Omental fat pad (tissue), 4 donors: Measurements from ENCODE around the gene KCNA2. TPM values are rescaled to one million over a fixed set of nuclear protein-coding genes. Genes with fewer than 3 reads are reported as not detected.

Experiments used
- ATAC-seq: fragments of 150-250 bp; one replicate; pipeline ENCODE4 v1.9.1; 2016; ENCODE audit warnings: mild to moderate bottlenecking, moderate library complexity; ENCODE audit not compliant: low FRiP score
- DNase-seq: peaks from one replicate; pipeline ENCODE4 v3.0.0-alpha.2; 2019; ENCODE audit warnings: low spot score
- total RNA-seq, 4 donors: library from RNA; depleted of rRNA; stranded (reverse); fragments of >200 nt; gene quantifications; one replicate each; pipeline ENCODE4 v1.1.0, GENCODE V29; 2016
- TF ChIP-seq, protein P1 (sequence below), 3 donors: fragments of 450-650 bp; IDR thresholded peaks; one replicate each; pipeline ENCODE4 v1.5.1; 2016 to 2017; ENCODE audit warnings: antibody characterized with exemption in 3 of 3, mild to moderate bottlenecking in 3 of 3, moderate library complexity in 2 of 3

The KCNA2 gene
- total RNA-seq, 4 donors from 2014 or later: 1.9 to 29.8 (median 3.1) TPM

DNA sequence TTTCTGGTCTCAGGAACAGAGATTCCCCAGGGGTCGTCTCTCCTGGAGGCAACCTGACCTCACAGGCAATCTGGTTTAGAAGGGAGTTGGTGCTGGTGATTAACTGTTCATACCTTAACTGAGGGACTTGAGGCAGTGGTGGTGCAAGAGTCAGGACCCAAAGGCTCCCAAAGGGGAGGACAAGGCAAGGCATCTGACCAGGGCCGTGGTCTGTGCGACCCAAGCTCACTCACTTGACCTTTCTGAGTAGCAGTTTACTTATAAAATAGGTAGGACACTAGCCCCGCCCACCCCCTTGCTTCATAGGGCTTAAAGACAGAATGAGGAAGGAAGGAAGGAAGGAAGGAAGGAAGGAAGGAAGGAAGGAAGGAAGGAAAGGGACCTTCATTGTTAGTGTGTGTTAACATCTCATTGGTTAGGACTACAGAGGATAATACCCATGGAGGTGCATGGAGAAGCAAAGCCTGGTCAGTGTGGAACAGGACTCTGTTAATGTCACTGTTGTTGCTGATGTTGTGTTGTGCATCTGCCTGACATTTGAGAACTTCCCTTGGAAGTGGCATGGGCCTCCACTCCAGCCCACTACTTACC lies 4.6 kb upstream of the KCNA2 start:
- TF ChIP-seq, protein P1, sequence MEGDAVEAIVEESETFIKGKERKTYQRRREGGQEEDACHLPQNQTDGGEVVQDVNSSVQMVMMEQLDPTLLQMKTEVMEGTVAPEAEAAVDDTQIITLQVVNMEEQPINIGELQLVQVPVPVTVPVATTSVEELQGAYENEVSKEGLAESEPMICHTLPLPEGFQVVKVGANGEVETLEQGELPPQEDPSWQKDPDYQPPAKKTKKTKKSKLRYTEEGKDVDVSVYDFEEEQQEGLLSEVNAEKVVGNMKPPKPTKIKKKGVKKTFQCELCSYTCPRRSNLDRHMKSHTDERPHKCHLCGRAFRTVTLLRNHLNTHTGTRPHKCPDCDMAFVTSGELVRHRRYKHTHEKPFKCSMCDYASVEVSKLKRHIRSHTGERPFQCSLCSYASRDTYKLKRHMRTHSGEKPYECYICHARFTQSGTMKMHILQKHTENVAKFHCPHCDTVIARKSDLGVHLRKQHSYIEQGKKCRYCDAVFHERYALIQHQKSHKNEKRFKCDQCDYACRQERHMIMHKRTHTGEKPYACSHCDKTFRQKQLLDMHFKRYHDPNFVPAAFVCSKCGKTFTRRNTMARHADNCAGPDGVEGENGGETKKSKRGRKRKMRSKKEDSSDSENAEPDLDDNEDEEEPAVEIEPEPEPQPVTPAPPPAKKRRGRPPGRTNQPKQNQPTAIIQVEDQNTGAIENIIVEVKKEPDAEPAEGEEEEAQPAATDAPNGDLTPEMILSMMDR (IDR thresholded peaks at IDR 0.05): no peak
- DNase-seq: no peak
- no peak for ATAC-seq

GRCh38 chr1:110610084-110610483 lies 3.9 kb upstream of the KCNA2 start:
- ATAC-seq (no peak), DNase-seq (no peak)
- TF ChIP-seq, protein P1 (IDR thresholded peaks at IDR 0.05): no peak

- TF ChIP-seq, protein P1 (IDR thresholded peaks at IDR 0.05): no peak
- no peak for DNase-seq
- ATAC-seq: no peak
Observed at GRCh38 chr1:110608247-110608646, 2.1 kb upstream of the KCNA2 start.

- ATAC-seq (no peak), DNase-seq (no peak)
- TF ChIP-seq, protein P1 (IDR thresholded peaks at IDR 0.05): no peak
Observed at GRCh38 chr1:110607536-110608230, 1.5 kb upstream of the KCNA2 start.

- peak; percentile 34 for ATAC-seq
- TF ChIP-seq, protein P1 (IDR thresholded peaks at IDR 0.05): no peak
- no peak for DNase-seq
Observed at GRCh38 chr1:110606657-110607535, 738 bp upstream of the KCNA2 start.

DNA sequence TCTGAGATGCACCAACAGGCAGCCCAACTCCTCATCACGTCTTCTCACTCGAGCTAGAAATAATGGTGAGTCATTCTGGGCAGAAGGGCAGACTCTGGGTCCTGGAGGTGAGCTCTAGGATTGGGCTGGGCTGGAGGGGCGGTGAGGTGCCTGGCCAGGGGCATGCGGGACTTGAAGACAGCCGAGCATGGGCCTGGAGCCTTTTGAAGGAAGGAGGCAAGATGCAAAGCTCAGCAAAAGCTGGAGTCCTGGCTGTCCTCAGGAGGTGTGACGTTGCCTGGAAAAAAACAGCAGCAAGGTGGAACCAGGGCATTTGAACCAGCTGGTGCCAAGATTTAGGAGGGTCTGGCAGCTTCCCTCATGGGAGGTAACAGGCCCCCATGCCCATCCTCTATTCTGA lies 712 bp downstream of the KCNA2 start:
- no peak for DNase-seq

More for the DNA sequence above, 712 bp downstream of the KCNA2 start:
- TF ChIP-seq, protein P1 (IDR thresholded peaks at IDR 0.05): no peak
- no peak for ATAC-seq
